Smooth muscle cell (in vitro differentiated cells): ENCODE results near the gene ARID5B. TPM values are rescaled to one million over a fixed set of nuclear protein-coding genes. Genes with fewer than 3 reads are reported as not detected.

Experiments used
- DNase-seq: peaks from one replicate; lab custom pipeline; 2025; ENCODE audit not compliant: unreplicated experiment; lab: John Stamatoyannopoulos, UW
- H2AFZ ChIP-seq: fragments of 200-600 bp; sonication (generic); 2 replicates; pipeline ENCODE4 v1.6.0; 2016; ENCODE audit warnings: antibody characterized with exemption, low read depth, mild to moderate bottlenecking
- H3F3A ChIP-seq: fragments of 200-600 bp; sonication (generic); 2 replicates; pipeline ENCODE4 v1.6.0; 2017; ENCODE audit warnings: antibody characterized with exemption, low read depth
- H3K27ac ChIP-seq: fragments of 200-600 bp; sonication (generic); 2 replicates; pipeline ENCODE4 v1.5.1; 2016; ENCODE audit warnings: low read depth, mild to moderate bottlenecking
- H3K27me3 ChIP-seq: fragments of 200-600 bp; sonication (generic); 2 replicates; pipeline ENCODE4 v1.6.1; 2016; ENCODE audit warnings: low read depth, mild to moderate bottlenecking
- H3K36me3 ChIP-seq: fragments of 200-600 bp; sonication (generic); 2 replicates; pipeline ENCODE4 v1.5.1; 2016; ENCODE audit warnings: low read depth
- H3K4me1 ChIP-seq: fragments of 200-600 bp; sonication (generic); 2 replicates; pipeline ENCODE4 v1.5.1; 2016; ENCODE audit warnings: low read depth
- H3K4me2 ChIP-seq: fragments of 200-600 bp; sonication (generic); 2 replicates; pipeline ENCODE4 v1.6.0; 2016; ENCODE audit warnings: mild to moderate bottlenecking
- H3K4me3 ChIP-seq: fragments of 200-600 bp; sonication (generic); 2 replicates; pipeline ENCODE4 v1.5.1; 2016; ENCODE audit warnings: mild to moderate bottlenecking
- H3K79me2 ChIP-seq: fragments of 200-600 bp; sonication (generic); 2 replicates; pipeline ENCODE4 v1.6.0; 2016; ENCODE audit warnings: low read depth, mild to moderate bottlenecking
- H3K9ac ChIP-seq: fragments of 200-600 bp; sonication (generic); 2 replicates; pipeline ENCODE4 v1.6.0; 2016; ENCODE audit warnings: low read depth
- H3K9me3 ChIP-seq: fragments of 200-600 bp; sonication (generic); replicated peaks from 2 replicates; pipeline ENCODE4 v1.5.1; 2016; ENCODE audit warnings: low read depth
- H4K20me1 ChIP-seq: fragments of 200-600 bp; sonication (generic); 2 replicates; pipeline ENCODE4 v1.6.0; 2016; ENCODE audit warnings: low read depth
- CTCF ChIP-seq: fragments of 200-600 bp; sonication (generic); IDR thresholded peaks from 2 replicates; pipeline ENCODE4 v1.5.1; 2017; ENCODE audit warnings: borderline replicate concordance, mild to moderate bottlenecking, antibody characterized with exemption; ENCODE audit not compliant: insufficient read depth, poor library complexity, severe bottlenecking
- WGBS: methylation state at CpG from one replicate; pipeline ENCODE4 v1.1.7; 2016; ENCODE audit warnings: low lambda C conversion rate; 5-methylcytosine and 5-hydroxymethylcytosine counted together
- polyA plus RNA-seq: library from polyadenylated mRNA; unstranded; fragments of >200 nt; fragmentation: Nextera tagmentation; extraction: Ambion mirVana; gene quantifications from 2 replicates; pipeline ENCODE4 v1.2.1, GENCODE V29; 2016
- total RNA-seq: library from RNA; depleted of rRNA; stranded (reverse); fragments of >200 nt; gene quantifications from 2 replicates; pipeline ENCODE4 v1.2.3, GENCODE V29; 2014

ARID5B gene
- total and polyA plus RNA-seq, 2 experiments from 2014 or later = 49.0 to 67.6 TPM

DNA sequence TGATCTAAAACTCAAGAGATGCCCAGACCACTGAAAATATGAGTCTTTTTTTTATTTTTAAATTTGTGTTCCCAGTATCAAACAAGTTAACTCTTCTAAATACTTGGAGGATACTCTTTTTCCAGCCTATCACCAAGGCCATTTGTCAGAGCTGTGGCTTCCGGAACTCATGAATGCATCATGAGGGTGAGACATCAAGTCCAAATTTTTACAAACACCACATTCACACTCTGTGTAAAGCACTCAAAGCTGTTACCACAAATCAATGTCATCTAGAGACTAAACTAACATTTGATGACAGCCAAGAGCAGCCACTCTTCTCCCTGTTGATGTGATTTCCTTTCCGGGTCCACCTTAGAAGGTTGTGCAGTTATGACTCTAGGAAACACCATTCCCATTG lies 43.8 kb upstream of the ARID5B start:
- Histone ChIP-seq H3K4me1 (no peaks in the 10 kb centered on the region), H4K20me1 (no peaks in the 10 kb centered on the region), H3K4me3 (no peak overlapping the region), H3F3A (no peaks in the 10 kb centered on the region), H3K4me2 (no peak overlapping the region), H3K9ac (no peak overlapping the region), H2AFZ (no peak overlapping the region), H3K79me2 (no peaks in the 10 kb centered on the region), H3K27me3 (no peaks in the 10 kb centered on the region), H3K9me3 (no peaks in the 10 kb centered on the region), H3K36me3 (no peaks in the 10 kb centered on the region), H3K27ac (no peak overlapping the region)
- DNase-seq = no peak
- WGBS = 95% methylated on average over 2 of the region's 2 CpGs
- no peak for TF ChIP-seq CTCF

GRCh38 chr10:61859786-61860185 lies 41.7 kb upstream of the ARID5B start:
- TF ChIP-seq CTCF = no peak
- no peak overlapping the region for H3K27ac ChIP-seq
- no peaks in the 10 kb centered on the region for H3K4me1 ChIP-seq
- no peak overlapping the region for H3K4me2 ChIP-seq
- no peaks in the 10 kb centered on the region for H3K36me3 ChIP-seq
- no peak overlapping the region for H3K9ac ChIP-seq
- no peaks in the 10 kb centered on the region for H3F3A ChIP-seq
- H3K27me3 ChIP-seq = no peaks in the 10 kb centered on the region
- no peak overlapping the region for H3K4me3 ChIP-seq
- no peaks in the 10 kb centered on the region for H3K9me3 ChIP-seq
- DNase-seq = no peak
- no peaks in the 10 kb centered on the region for H3K79me2 ChIP-seq
- WGBS = 84% methylated on average over 1 of the region's 1 CpG
- H4K20me1 ChIP-seq = no peaks in the 10 kb centered on the region
- no peak overlapping the region for H2AFZ ChIP-seq

DNA sequence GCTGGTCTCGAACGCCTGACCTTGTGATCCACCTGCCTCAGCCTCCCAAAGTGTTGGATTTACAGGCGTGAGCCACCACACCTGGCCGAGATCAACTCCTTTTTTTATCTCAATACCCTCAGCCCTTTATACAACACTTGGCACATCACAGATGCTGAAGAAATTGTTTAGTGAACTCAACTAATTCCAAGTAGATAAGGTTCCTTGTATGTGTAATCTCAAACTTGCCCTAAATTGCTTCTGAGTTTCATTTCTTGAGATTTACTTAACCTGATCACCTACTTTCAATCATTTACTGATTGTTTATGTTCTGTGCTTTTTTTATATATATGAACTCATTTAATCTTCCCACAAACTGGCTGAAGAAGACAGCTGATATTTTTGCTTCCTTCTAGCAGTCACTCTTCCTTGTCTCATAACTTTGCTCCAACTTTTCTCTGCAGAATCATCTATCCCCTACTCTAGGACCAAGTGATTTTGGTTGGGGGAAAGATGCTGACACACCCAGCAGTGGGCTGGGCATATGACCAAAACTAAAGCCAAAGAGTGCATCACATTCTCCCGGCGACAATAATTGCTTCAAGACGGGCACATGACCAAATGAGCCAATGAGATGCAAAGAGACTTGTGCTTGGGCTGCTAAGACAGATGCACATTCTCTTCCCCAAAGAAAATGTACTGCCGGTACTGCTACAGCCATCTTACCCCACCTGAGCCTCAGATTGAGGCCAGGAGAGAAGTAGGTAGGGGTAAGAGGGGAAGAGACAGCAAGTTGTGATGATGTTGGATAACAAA lies 40.3 kb upstream of the ARID5B start:
- H3K79me2 ChIP-seq = no peaks in the 10 kb centered on the region
- no peak overlapping the region for H3K27ac ChIP-seq
- H4K20me1 ChIP-seq = no peaks in the 10 kb centered on the region
- no peaks in the 10 kb centered on the region for H3K4me1 ChIP-seq
- no peak overlapping the region for H3K9ac ChIP-seq
- H2AFZ ChIP-seq = no peak overlapping the region
- no peak overlapping the region for H3K4me3 ChIP-seq
- no peak overlapping the region for H3K4me2 ChIP-seq
- DNase-seq = no peak
- TF ChIP-seq CTCF = no peak
- no peaks in the 10 kb centered on the region for H3K27me3 ChIP-seq
- H3K9me3 ChIP-seq = no peaks in the 10 kb centered on the region
- no peaks in the 10 kb centered on the region for H3K36me3 ChIP-seq
- H3F3A ChIP-seq = no peaks in the 10 kb centered on the region
- WGBS = 85% methylated on average over 8 of the region's 8 CpGs

GRCh38 chr10:61863981-61864380 lies 37.5 kb upstream of the ARID5B start:
- Histone ChIP-seq H4K20me1 (no peaks in the 10 kb centered on the region), H3K27me3 (no peaks in the 10 kb centered on the region), H3K4me1 (no peaks in the 10 kb centered on the region), H3K36me3 (no peaks in the 10 kb centered on the region), H3K9me3 (no peaks in the 10 kb centered on the region), H3K27ac (no peak overlapping the region), H3K4me3 (no peak overlapping the region), H3F3A (no peaks in the 10 kb centered on the region), H3K4me2 (no peak overlapping the region), H3K79me2 (no peaks in the 10 kb centered on the region), H2AFZ (no peak overlapping the region), H3K9ac (no peak overlapping the region)
- TF ChIP-seq CTCF = no peak
- no peak for DNase-seq
- 91% methylated on average over 10 of the region's 10 CpGs for WGBS
